HT1080 (cell line): ENCODE measurements around the gene XIRP2. TPM values are rescaled to one million over a fixed set of nuclear protein-coding genes. Genes with fewer than 3 reads are reported as not detected.
A peak's percentile ranks its signal among the peaks of the same experiment; 100 is the strongest.

Experiments used
- DNase-seq: peaks from one replicate; pipeline ENCODE4 v3.0.0-alpha.2; 2015; ENCODE audit warnings: low read depth
- total RNA-seq: library from RNA; depleted of rRNA; stranded (reverse); fragments of >200 nt; shearing (Covaris generic); gene quantifications from 2 replicates; pipeline ENCODE4 v1.2.3, GENCODE V29; 2014

Gene XIRP2
- total RNA-seq, 1 experiment from 2014 or later = 0.18 TPM

GRCh38 chr2:167275046-167275445 lies 386.8 kb downstream of the XIRP2 start:
- no peak for DNase-seq

GRCh38 chr2:167279810-167280209 lies 391.5 kb downstream of the XIRP2 start:
- no peak for DNase-seq

GRCh38 chr2:167287212-167287611 lies 398.9 kb downstream of the XIRP2 start:
- no peak for DNase-seq

- DNase-seq = peak; percentile 82
These were observed 401.6 kb downstream of the XIRP2 start for GRCh38 chr2:167289651-167290410.

GRCh38 chr2:167292430-167293171 lies 404.3 kb downstream of the XIRP2 start, which contains the start of gene B3GALT1:
B3GALT1 (plus strand) TSS chr2:167293001.
- peak; percentile 93 for DNase-seq

GRCh38 chr2:167293172-167293781 lies 405.0 kb downstream of the XIRP2 start:
- peak; percentile 20 for DNase-seq

GRCh38 chr2:167293943-167294775 lies 405.9 kb downstream of the XIRP2 start:
- peak; percentile 53 for DNase-seq

GRCh38 chr2:167294776-167295140 lies 406.5 kb downstream of the XIRP2 start:
- DNase-seq = no peak

GRCh38 chr2:167297292-167297691 lies 409.0 kb downstream of the XIRP2 start:
- no peak for DNase-seq

- DNase-seq = no peak
These were observed 409.7 kb downstream of the XIRP2 start for GRCh38 chr2:167298017-167298416.
